ENCODE results near the gene KSR2.
"Not testable (repeated sequence)": the region's sequence is repeated elsewhere in the genome, so short reads cannot be mapped to it uniquely, and the experiment has no call there.

KSR2 gene

DNA sequence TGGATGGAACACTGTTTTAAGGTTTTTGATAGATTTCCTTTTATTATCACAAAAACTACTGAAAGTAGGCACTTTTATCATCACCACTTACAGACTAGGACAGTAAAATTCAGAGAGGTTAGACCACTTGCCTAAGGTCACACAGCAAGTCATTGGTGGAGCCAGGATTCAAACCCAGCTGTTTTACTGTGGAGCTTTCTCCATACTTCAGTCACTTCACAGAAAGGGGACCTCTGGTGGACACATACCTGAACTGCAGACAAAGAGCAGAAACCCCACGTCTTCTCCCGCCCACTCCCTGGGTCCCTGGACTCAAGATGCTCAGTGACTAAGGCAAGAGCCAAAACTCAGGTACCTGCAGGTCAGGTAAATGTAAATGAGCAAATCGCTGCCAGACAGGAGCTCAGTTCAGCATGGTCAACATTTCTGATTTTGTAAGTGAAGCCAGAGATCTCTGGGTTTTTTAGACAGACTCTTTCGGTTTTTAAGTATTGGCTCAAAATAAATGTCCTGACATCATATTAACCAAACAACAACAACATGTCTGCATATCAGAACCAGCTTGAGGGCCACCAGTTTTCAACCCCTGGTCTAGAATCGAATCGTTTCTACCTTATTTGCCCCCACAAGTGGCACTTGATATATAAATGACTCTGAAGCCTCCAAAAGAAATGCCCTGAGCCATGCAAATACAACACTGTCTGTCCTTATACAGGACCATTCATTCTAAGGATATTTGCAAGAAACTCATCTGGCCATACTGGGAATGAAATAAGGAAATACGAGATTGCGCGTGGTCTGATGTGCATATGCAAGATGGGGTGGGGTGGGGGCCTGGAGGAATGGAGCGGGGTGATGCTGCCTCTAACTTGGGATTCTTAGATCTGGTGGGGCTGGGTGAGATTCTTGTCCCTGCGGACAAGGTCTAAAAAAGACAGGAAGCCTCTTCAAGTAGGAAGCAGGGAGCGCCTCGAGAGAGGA lies 110.9 kb downstream of the KSR2 start:
- peak; percentile 40 for DNase-seq (ENCODE audit: low spot score)

DNA sequence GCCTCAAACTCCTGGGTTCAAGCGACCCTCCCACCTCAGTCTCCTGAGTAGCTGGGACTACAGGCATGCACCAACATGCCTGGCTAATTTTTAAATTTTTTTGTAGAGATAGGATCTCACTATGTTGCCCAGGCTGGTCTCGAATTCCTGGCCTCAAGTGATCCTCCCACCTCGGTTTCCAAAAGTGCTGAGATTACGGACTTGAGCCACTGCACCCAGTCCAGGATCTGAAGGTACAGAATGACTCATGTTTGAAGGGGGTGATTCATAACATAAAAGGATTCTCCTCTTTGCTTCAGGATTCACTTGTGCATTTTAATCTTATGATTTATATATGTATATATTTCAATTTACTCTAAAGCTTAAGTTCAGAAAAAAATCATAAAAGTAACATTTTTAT lies 111.7 kb downstream of the KSR2 start:
- not testable (repeated sequence) for DNase-seq (ENCODE audit: low spot score)

DNA sequence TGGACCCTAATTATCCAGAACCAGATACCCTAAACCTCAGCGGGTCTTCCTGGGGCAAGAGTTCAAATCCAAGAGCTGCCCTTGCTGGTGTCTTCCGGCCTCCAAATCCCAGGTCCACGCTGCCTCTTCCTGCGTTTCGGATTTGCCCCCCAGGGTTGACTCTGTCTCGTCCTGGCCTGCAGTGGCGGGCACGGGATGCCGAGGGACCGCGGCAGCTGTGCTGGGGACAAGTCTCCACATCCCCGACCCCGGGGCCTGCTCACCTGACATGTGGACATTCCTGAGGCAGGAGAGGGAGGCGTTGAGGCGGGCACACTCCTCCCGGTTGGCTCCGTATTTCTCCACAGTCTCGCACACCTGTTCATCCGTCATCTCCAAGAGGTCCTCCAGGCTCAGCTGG lies 113.6 kb downstream of the KSR2 start:
- DNase-seq (ENCODE audit: low spot score) = no peak

DNA sequence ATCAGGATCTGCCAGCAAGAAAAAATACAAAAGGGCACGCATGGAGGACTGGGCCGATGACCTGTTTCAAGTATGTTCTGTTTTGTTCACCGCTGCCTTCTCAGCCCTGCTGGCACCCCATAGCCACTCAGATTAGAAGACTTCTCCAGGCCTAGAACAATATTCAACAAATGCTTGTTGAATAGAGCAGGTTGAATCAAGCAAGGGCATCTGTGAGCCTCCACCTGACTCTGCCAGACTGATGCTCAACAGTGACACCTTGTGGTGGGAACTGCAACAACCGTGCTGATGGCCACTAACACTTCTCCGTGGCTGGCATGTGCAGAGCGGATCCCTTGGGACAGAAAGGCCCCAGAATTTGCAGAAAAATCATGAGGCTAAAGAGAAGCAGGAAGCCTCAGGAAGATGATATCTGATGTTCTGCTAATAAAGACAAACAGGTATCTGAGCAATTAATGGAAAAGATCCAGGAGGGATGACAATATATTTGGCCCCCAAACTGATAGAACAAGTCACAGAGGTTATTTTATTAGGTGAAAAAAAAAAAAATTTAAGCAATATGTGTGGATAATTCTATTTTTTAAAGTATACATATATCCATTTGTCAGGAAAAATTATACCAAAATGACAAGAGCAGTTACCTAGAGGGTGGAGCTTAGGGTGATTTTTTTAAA lies 114.3 kb downstream of the KSR2 start:
- DNase-seq (ENCODE audit: low spot score) = peak; percentile 38

DNA sequence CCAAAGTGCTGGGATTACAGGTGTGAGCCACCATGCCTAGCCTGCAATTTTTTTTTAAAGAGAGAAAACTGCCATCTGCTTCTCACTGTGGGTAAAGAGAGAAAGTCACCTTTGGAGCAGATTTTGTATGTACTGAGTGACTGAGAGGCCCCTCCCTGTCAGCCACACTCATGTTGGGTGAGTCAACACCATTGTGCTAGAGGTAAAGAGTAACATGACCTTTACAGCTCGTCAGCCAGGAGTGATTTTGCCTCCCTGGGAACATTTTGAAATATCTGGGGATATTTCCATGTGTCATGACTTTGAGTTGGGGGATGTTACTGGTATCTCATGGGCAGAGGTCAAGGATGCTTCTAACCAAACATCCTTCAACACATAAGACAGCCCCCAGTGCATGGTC lies 115.2 kb downstream of the KSR2 start:
- DNase-seq (ENCODE audit: low spot score) = no peak

DNA sequence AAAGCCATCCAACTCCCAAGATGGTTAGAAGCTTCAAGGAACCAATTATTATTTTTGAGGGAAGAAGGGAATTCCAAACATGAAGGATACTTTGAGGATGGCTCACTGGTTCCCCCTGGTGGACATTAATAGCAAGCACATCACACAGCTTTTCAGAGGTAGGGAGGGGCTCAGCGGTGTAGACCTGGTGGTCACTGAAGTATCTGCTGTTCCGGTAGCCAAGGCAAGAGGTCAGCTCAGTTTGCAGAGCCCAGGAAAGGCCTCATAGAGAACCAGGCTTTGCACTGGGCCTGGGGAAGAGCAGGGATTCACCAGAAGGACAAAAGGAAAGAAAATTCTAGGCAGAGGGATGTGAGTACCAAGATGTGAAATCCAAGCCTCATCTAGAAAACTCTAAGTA lies 118.7 kb downstream of the KSR2 start:
- peak; percentile 57 for DNase-seq (ENCODE audit: low spot score)

DNA sequence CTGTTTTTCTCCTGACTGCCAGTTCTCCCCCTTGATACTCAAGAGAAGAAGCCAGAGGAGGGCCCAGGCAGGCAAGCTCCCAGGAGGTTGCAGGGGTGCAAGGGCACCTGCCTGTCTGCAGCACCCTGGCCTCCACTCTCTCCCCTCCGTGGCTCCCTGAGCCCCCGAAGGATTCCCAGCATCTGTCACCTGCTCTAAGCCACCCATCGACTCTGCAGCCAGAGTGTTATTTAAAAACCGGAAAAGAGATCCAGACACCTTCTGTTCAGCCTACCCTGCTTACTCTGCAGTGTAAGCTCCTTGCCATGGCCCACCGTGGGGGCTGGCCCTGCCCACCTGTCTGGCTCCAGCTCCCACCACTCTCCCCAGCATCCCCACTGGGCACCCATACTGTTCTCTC lies 121.4 kb downstream of the KSR2 start:
- no peak for DNase-seq (ENCODE audit: low spot score)

DNA sequence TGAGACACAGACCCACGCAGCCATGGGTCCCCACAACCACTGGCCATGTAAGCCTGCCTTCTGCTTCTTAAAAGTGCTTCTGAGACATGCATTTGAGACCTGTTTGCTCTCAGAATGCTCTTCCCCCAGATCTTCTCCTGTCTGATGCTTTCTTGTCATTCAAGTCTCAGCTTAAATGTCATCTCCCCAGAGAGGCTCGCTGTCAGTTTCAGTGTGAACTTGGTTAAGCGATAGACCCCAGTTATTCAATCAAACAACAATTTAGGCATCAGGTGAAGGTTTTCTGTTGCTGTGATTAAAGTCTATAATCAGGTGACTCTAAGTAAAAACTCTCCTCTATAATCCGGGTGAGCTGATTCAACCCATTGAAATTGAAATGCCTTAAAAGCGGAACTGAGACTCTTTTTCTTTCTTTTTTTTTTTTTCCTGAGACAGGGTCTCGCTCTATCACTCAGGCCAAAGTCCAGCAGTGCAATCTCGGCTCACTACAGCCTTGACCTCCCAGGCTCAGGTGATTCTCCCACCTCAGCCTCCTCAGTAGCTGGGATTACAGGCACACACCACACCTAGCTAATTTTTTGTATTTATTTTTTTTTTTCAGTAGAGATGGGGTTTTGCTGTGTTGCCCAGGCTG lies 123.4 kb downstream of the KSR2 start:
- DNase-seq (ENCODE audit: low spot score) = no peak

DNA sequence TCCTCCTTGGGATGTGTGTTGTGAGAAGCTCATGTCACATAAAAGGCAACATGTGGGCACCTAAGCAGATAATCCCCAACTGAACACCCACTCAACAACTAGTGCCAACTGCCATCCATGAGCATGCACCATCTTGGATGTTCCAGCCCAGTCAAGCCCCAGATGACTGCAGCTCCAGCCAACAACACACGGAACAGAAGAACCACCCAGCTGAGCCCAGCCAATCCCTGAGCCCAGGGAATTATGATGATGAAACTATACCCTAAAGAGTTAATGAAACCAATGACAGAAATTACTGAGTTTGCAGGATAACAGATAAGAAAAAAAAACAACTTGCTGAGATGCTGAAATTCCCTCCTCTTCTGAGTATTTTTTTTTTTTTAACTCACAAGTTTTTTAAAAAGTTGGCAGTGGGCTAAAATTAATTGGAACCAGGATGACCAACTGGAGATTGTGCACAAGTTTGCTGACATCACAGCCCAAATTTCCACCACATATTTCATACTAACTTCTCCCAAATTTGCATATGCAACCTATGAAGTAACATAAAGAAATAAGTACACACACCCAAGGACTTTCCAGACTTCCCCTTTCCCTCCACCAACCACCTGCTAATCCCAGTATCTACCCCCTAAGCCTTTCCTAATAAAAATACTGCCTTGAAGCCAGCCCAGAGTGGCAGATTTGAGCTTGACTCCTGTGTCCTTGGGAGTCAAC lies 124.5 kb downstream of the KSR2 start:
- no peak for DNase-seq (ENCODE audit: low spot score)

DNA sequence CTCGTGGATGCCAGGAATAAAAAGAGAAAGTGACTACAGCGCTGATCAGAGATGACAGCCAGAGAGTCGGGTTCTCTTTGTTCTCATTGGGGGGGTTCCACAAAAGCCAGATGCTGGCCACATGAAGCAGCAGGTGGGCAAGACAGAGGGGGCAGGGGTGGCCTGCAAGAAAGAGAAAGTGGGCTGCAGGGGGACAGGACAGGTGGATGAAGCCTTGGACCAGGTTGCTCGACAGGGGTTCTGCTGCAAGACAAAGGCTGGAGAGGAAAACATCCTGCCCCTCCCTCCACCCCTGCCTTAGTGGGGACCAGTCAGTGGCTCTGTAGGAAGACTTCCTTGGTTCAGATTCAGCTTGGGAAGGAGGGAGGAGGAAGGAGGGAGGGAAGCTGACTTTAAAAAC lies 126.2 kb downstream of the KSR2 start:
- DNase-seq (ENCODE audit: low spot score) = no peak

DNA sequence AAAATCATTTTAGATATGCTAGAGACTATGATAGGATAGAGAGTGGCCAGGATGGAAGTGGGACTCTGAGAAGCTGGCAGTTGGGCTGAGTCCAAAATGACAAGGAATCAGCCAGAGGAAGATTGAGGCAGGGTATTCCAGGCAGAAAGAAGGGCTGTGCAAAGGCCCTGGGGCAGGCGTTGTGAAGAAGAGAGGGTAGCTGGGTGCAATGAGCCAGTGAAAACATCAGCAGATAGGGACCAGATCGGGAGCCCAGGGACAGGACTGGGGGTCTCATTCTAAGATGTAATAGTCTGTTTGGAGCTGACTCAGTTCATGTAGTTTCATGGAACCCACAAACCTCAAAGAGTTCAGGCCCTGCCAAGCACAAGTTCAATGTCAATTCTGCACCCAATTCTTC lies 126.6 kb downstream of the KSR2 start:
- DNase-seq (ENCODE audit: low spot score) = no peak

DNA sequence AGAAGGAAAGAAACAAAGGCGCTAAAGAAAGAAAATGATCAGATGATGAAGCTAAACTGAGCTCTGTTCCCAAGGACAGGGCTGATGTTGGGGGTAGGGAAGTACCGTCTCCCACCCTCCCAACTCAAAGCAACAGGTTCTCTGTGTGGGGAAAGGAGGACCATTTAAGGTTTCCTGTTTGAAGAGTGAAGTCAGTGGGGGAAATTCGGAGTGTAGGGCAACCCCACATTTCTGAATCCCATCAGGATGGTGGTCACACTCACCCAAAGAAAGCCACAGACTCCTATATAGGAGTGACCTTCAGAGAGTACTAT lies 131.1 kb downstream of the KSR2 start:
- DNase-seq (ENCODE audit: low spot score) = no peak

DNA sequence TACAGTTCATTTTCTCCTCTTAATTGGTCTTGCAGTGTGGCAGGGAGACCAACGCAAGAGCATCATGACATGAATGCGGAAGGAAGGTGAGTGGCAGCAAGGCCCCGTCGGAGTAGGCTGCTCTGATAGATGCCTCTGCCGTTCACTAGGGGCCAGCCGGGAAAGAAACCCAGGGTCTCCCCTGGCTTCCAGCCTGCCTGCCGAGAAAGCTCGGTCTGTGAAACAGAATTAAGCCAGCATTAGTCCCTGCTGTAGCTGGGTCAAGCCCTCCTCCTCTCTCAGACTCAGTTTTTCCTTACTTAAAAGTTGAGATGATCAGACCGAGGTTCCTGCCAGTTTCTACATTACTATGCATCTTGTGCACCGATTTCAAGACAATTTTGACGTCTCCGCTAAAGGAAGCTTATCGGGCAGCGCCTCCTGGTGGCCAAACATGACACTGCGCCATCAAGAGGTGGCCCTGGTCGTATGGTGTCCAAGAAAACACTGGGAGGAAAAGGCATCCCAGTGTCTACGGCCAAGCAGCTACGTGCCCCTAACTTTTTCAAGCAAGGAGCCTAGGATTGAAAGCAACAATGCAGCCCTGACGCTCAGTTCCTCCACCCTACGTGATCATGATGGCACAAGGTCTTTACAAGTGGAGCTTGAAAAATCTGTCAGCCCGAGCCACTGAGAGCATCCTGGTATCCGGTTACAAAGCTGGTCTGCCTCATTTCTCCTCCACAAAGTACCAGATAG lies 131.6 kb downstream of the KSR2 start:
- DNase-seq (ENCODE audit: low spot score) = peak; percentile 58

DNA sequence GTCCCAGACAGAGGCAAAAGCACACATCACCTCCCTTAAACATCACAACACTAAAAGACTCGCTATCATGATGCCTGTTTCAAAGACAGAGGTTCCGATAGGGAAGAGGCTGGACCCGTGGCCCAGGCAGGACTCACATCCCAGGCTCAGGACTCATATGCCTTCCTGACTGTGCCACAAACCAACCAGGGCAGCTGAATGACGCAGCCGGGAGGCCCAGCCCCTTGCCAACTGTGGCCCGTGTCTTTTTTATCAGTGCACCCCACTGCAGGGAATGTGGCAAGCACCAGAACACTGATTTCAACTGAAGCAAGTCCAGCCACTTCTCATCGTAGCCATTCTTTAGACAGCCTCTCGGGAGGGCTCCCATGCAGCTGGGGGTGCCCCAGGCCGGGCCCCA lies 132.3 kb downstream of the KSR2 start:
- DNase-seq (ENCODE audit: low spot score) = no peak

DNA sequence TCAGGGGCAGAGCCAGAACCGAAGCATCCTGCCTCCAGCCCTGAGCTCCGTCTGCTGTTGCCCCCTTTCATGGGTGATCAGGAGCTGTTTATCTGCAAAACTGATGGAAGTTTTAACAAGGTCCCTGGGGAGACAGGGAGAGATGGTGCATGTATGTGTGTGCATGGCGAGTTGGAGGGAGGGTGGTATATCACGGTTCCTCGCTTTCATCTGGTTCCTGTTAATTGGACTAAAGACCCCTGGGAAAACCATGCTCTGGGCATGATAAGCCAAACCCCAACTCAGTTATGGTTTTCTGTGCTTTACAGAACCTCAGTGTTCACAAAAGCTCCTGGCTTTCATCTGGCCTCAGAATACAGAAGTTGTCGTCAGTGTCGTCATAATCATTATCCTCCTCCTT lies 133.6 kb downstream of the KSR2 start:
- DNase-seq (ENCODE audit: low spot score) = no peak

DNA sequence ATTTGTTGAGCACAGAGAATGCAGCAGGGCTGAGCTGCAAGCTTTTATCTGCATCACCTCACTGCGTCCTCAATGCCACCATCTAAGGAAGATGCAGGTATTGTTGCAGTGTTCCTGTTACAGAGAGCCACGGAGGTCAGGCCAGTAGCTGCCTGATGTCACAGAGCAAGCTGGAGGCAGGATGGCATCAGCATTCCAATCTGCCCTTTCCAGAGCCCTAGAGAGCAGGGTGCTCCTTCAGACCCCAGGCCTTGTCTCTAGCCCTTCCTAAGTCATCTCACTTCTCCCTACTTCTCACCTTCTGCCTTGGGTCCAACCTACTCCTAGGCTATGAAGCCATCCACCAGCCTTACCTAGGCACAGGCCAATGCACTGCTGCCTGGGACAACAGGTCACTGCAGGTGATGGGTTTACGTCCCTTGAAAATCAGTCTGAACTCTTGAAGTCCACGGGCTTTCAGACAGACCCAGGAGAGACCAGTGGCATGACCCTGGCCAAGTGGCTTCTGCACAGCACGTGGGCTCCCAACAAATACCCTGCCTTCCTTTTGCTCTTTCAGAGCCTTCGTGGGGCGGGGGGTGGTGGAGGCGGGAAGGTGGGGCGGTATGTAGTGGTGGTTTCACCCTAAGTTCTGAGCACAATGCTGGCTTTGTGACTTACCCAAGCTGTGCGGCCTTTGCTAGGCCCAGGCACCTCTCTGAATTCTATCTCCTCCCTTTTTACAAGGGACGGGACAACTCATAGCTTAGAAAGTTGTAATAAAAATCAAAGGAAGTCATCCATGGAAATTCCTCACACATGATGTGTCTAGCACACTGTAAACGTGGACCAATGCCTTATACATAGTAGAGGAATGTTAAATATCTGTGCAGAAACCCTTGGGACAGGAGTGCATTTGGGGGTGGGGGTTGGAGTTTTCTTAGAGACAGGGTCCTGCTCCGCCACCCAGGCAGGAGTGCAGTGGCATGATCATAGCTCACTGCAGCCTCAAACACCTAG lies 136.0 kb downstream of the KSR2 start:
- DNase-seq (ENCODE audit: low spot score) = peak; percentile 18

DNA sequence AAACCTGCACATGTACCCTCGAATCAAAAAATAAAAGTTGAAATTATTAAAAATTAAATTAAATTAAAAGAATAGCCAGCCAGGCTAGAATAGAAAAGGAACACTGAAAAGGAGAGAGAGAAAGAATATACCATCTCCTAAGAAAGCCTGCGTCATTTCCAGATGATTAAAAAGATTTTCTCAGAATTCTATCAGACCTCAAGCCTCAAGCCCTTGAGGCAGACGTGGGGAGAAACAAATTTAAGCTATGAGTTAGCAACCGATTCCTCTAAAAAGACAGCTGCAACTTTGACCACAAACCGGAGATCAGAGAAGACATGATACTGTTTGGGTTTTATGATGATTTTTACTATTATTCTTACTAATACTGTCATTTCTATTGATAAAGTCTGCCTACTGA lies 138.3 kb downstream of the KSR2 start:
- DNase-seq (ENCODE audit: low spot score) = no peak

DNA sequence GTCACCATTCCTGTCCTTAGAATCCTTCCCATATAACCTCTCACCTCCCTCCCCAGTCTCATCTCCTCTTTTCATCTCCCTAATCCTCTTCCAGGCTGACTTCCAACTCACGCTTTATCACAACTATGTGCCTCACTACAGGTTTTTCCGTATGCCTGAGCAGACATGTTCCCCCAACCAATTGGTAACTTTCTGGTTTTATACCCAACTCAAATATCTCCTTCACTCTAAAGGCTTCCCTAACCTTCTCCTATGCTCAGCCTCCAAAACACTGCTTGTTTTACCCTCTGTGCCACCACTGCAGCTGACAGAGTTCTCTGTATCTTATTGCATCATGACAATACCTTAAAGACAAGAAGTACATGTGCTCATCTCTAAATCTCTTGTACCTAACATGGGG lies 139.7 kb downstream of the KSR2 start:
- no peak for DNase-seq (ENCODE audit: low spot score)

DNA sequence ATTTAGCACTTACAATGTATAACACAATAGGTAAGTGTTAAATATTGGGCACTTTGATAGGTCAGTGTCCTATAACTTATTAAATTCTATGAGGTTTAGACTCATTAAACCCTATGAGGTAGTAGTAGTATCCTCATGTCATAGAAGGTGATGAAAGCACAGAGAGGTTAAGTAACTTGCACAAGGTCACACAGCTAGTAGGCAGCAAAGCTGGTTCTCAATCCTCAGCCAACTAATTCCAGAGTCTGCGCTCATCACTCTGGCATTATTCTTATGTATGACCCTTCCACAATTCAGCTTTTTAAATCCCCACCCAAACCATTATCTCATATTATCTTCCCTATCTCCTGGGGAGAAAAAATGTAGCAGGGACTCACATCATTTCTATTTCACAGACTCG lies 141.1 kb downstream of the KSR2 start:
- DNase-seq (ENCODE audit: low spot score) = no peak

DNA sequence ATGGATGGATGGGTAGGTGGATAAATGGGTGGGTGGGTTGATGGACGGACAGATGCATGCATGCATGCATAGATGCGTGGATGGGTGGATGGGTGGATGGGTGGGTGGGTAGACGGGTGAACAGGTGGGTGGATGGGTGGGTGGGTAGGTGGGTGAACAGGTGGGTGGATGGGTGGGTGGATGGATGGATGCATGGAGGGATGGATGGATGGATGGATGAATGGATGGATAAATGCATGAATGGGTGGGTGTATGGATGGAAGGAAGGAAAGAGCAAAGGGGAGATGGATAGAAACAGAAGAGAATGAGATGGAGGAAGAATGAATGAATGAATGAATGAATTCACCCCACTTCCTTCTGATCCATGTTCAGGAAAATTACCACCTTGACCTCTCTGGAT lies 143.0 kb downstream of the KSR2 start:
- no peak for DNase-seq (ENCODE audit: low spot score)

Measured in hepatic stellate cell (primary cell).